SU-DHL-6 (cell line): ENCODE results near the gene PSME4.

ENCODE experiments used
- CTCF ChIP-seq: fragments of 200-600 bp; sonication (generic); IDR thresholded peaks from one replicate; pipeline ENCODE4 v1.5.1; 2017; ENCODE audit warnings: antibody characterized with exemption, mild to moderate bottlenecking, low read length, moderate library complexity; ENCODE audit not compliant: insufficient read depth, poor library complexity, severe bottlenecking
- EZH2phosphoT487 ChIP-seq: fragments of 200-600 bp; sonication (generic), shearing (Covaris generic); conservative IDR thresholded peaks from 2 replicates; pipeline ENCODE4 v1.6.1; 2018; ENCODE audit warnings: mild to moderate bottlenecking, antibody characterized with exemption, low read length, moderate library complexity, mixed read lengths

- TF ChIP-seq CTCF, result no peak
- no peak for TF ChIP-seq EZH2phosphoT487
Measured at GRCh38 chr2:53985646-53986045, 14.9 kb upstream of the PSME4 start.
